Smooth muscle cell (in vitro differentiated cells): ENCODE data around the gene ZDHHC9. TPM values are rescaled to one million over a fixed set of nuclear protein-coding genes. Genes with fewer than 3 reads are reported as not detected.
A peak's percentile ranks its signal among the peaks of the same experiment; 100 is the strongest.

Source experiments
- DNase-seq: peaks from one replicate; lab custom pipeline; 2025; ENCODE audit not compliant: unreplicated experiment; lab: John Stamatoyannopoulos, UW
- H2AFZ ChIP-seq: fragments of 200-600 bp; sonication (generic); 2 replicates; pipeline ENCODE4 v1.6.0; 2016; ENCODE audit warnings: antibody characterized with exemption, low read depth, mild to moderate bottlenecking
- H3F3A ChIP-seq: fragments of 200-600 bp; sonication (generic); 2 replicates; pipeline ENCODE4 v1.6.0; 2017; ENCODE audit warnings: antibody characterized with exemption, low read depth
- H3K27ac ChIP-seq: fragments of 200-600 bp; sonication (generic); 2 replicates; pipeline ENCODE4 v1.5.1; 2016; ENCODE audit warnings: low read depth, mild to moderate bottlenecking
- H3K27me3 ChIP-seq: fragments of 200-600 bp; sonication (generic); 2 replicates; pipeline ENCODE4 v1.6.1; 2016; ENCODE audit warnings: low read depth, mild to moderate bottlenecking
- H3K36me3 ChIP-seq: fragments of 200-600 bp; sonication (generic); 2 replicates; pipeline ENCODE4 v1.5.1; 2016; ENCODE audit warnings: low read depth
- H3K4me1 ChIP-seq: fragments of 200-600 bp; sonication (generic); 2 replicates; pipeline ENCODE4 v1.5.1; 2016; ENCODE audit warnings: low read depth
- H3K4me2 ChIP-seq: fragments of 200-600 bp; sonication (generic); 2 replicates; pipeline ENCODE4 v1.6.0; 2016; ENCODE audit warnings: mild to moderate bottlenecking
- H3K4me3 ChIP-seq: fragments of 200-600 bp; sonication (generic); 2 replicates; pipeline ENCODE4 v1.5.1; 2016; ENCODE audit warnings: mild to moderate bottlenecking
- H3K79me2 ChIP-seq: fragments of 200-600 bp; sonication (generic); 2 replicates; pipeline ENCODE4 v1.6.0; 2016; ENCODE audit warnings: low read depth, mild to moderate bottlenecking
- H3K9ac ChIP-seq: fragments of 200-600 bp; sonication (generic); 2 replicates; pipeline ENCODE4 v1.6.0; 2016; ENCODE audit warnings: low read depth
- H3K9me3 ChIP-seq: fragments of 200-600 bp; sonication (generic); replicated peaks from 2 replicates; pipeline ENCODE4 v1.5.1; 2016; ENCODE audit warnings: low read depth
- H4K20me1 ChIP-seq: fragments of 200-600 bp; sonication (generic); 2 replicates; pipeline ENCODE4 v1.6.0; 2016; ENCODE audit warnings: low read depth
- WGBS: methylation state at CpG from one replicate; pipeline ENCODE4 v1.1.7; 2016; ENCODE audit warnings: low lambda C conversion rate; 5-methylcytosine and 5-hydroxymethylcytosine counted together
- polyA plus RNA-seq: library from polyadenylated mRNA; unstranded; fragments of >200 nt; fragmentation: Nextera tagmentation; extraction: Ambion mirVana; gene quantifications from 2 replicates; pipeline ENCODE4 v1.2.1, GENCODE V29; 2016
- total RNA-seq: library from RNA; depleted of rRNA; stranded (reverse); fragments of >200 nt; gene quantifications from 2 replicates; pipeline ENCODE4 v1.2.3, GENCODE V29; 2014
- TF ChIP-seq, protein P1 (sequence below): fragments of 200-600 bp; sonication (generic); IDR thresholded peaks from 2 replicates; pipeline ENCODE4 v1.5.1; 2017; ENCODE audit warnings: borderline replicate concordance, mild to moderate bottlenecking, antibody characterized with exemption; ENCODE audit not compliant: insufficient read depth, poor library complexity, severe bottlenecking

Gene ZDHHC9
- total and polyA plus RNA-seq, 2 experiments from 2014 or later, result 44.3 to 45.7 TPM

DNA sequence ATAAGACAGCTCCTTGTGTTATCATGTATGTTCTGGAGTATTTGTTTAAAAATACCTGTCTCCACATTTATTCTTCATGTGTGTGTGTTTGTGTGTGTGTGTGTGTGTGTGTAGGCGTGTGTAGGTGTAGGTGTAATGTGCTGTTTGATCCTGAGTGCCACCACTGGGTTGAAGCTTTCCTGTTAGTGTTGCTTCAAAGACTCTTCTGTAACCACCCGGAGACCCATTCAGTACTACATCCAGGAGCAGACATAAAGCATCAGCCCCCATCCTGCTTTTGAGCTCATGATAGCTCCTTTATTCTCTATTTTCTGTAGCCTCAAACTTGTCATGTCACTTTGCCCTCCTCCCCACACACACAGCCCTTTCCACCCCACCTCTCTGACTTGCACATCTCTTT lies 3.0 kb upstream of the ZDHHC9 start:
- Histone ChIP-seq H3K27me3 (no peaks in the 10 kb centered on the region), H3K9ac (no peak overlapping the region), H3K36me3 (no peaks in the 10 kb centered on the region), H3K27ac (no peak overlapping the region), H3K4me1 (peaks cover 2% of the 10 kb centered on the region), H4K20me1 (peaks cover under 1% of the 10 kb centered on the region), H2AFZ (no peak overlapping the region), H3F3A (no peaks in the 10 kb centered on the region), H3K79me2 (no peaks in the 10 kb centered on the region), H3K9me3 (no peaks in the 10 kb centered on the region), H3K4me3 (no peak overlapping the region), H3K4me2 (no peak overlapping the region)
- whole genome bisulfite sequencing, result 68% methylated on average over 2 of the region's 2 CpGs
- DNase-seq, result no peak
- TF ChIP-seq, protein P1, sequence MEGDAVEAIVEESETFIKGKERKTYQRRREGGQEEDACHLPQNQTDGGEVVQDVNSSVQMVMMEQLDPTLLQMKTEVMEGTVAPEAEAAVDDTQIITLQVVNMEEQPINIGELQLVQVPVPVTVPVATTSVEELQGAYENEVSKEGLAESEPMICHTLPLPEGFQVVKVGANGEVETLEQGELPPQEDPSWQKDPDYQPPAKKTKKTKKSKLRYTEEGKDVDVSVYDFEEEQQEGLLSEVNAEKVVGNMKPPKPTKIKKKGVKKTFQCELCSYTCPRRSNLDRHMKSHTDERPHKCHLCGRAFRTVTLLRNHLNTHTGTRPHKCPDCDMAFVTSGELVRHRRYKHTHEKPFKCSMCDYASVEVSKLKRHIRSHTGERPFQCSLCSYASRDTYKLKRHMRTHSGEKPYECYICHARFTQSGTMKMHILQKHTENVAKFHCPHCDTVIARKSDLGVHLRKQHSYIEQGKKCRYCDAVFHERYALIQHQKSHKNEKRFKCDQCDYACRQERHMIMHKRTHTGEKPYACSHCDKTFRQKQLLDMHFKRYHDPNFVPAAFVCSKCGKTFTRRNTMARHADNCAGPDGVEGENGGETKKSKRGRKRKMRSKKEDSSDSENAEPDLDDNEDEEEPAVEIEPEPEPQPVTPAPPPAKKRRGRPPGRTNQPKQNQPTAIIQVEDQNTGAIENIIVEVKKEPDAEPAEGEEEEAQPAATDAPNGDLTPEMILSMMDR, result no peak

DNA sequence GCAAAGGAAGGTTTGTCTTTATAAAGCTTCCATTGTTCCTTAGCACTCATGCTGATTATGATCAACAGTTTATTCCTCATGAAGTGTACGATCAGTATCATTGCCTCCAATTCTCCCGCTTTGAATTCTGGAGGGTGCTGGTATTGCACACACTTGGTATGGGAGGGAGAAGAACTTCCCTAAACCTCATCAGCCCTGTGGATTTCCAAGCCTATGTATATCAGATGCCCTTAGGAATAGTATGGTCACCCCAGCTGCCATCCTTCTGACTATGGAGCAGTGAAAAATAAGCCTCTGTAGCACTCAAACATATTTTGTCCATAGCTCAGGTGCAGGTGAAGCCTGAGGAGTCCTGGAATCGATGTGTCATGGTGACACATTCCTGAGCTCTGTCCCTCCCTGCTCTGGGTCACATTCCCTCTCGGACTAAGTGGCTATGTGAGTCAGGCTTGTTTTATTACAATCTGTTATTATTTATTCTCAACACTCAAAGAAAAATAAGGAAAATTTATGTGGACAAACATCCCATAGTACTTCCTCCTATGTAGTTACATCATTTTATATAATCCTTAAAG lies 2.0 kb upstream of the ZDHHC9 start:
- no peak overlapping the region for H3K4me2 ChIP-seq
- no peak overlapping the region for H3K4me3 ChIP-seq
- no peak overlapping the region for H3K27ac ChIP-seq
- no peaks in the 10 kb centered on the region for H3K36me3 ChIP-seq
- peaks cover 9% of the 10 kb centered on the region for H4K20me1 ChIP-seq
- H3K27me3 ChIP-seq, result no peaks in the 10 kb centered on the region
- DNase-seq, result no peak
- TF ChIP-seq, protein P1, result no peak
- no peaks in the 10 kb centered on the region for H3K9me3 ChIP-seq
- peaks cover 2% of the 10 kb centered on the region for H3K4me1 ChIP-seq
- H3K79me2 ChIP-seq, result peaks cover 6% of the 10 kb centered on the region
- no peaks in the 10 kb centered on the region for H3F3A ChIP-seq
- H3K9ac ChIP-seq, result no peak overlapping the region
- no peak overlapping the region for H2AFZ ChIP-seq
- 68% methylated on average over 4 of the region's 4 CpGs for WGBS

DNA sequence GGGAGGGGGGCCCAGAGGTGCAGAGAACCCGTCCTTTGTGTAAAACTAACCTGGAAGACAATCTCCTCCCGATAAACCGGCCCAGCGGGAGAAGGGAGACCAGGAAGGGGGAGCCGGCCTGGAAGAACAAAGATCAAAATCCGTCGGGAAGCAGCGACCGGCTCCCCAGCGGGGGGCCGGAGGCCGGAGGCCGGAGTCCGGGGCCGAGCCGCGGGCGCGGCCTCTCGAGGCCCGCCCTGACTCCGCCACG lies 552 bp downstream of the ZDHHC9 start:
- Histone ChIP-seq H3K36me3 (no peaks in the 10 kb centered on the region), H3K4me2 (peak overlapping the region; percentile 89), H4K20me1 (peaks cover 32% of the 10 kb centered on the region), H3K9ac (peak overlapping the region; percentile 75), H3K27ac (peak overlapping the region; percentile 71), H3K4me1 (peaks cover 2% of the 10 kb centered on the region), H3K79me2 (peaks cover 13% of the 10 kb centered on the region), H3F3A (no peaks in the 10 kb centered on the region), H3K9me3 (no peaks in the 10 kb centered on the region), H3K4me3 (peak overlapping the region; percentile 59), H3K27me3 (no peaks in the 10 kb centered on the region), H2AFZ (peak overlapping the region; percentile 81)
- TF ChIP-seq, protein P1, result no peak
- DNase-seq, result no peak
- WGBS, result 35% methylated on average over 4 of the region's 23 CpGs

DNA sequence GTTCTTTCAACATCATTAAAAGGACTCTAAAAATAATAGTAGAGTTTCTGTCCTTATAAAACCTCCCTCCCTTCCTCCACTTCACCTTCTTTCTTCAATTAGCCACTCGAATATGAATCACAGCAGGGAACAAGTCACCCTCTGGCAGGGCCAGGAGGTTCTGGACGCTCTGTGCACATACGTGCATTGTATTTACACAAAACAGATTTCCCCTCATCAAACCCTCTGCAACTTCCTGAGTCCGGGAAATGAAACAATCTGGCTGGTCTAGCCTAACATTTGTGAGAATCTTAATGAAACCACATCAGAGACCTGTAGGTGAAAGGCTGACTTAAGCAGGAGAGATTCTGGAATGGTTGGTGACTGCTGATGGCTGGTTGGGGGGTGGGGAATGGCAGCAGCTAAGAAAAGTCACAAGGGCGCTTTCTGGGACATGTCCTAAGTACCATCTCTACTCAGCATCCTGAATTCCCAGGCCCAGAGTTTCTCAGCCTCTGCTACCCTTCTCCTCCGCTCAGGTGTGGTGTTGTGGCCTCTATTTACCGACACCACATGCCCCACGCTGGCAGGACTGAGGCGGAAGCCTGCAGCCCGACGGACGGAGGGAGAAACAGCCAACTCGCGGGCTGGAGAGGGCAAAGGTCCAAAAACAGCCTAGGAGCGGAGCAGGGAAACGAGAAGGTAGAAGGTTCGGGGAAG lies 1.0 kb downstream of the ZDHHC9 start:
- H3K9ac ChIP-seq, result peak overlapping the region; percentile 75
- no peaks in the 10 kb centered on the region for H3F3A ChIP-seq
- peak overlapping the region; percentile 81 for H2AFZ ChIP-seq
- H3K79me2 ChIP-seq, result peaks cover 13% of the 10 kb centered on the region
- H3K36me3 ChIP-seq, result no peaks in the 10 kb centered on the region
- no peaks in the 10 kb centered on the region for H3K27me3 ChIP-seq
- no peak for DNase-seq
- 39% methylated on average over 17 of the region's 17 CpGs for WGBS
- H3K9me3 ChIP-seq, result no peaks in the 10 kb centered on the region
- peaks cover 36% of the 10 kb centered on the region for H4K20me1 ChIP-seq
- H3K4me2 ChIP-seq, result peak overlapping the region; percentile 89
- peak overlapping the region; percentile 59 for H3K4me3 ChIP-seq
- H3K27ac ChIP-seq, result peak overlapping the region; percentile 71
- TF ChIP-seq, protein P1, result no peak
- peaks cover 2% of the 10 kb centered on the region for H3K4me1 ChIP-seq
